H9 (cell line): ENCODE measurements around the gene NPR1. TPM values are rescaled to one million over a fixed set of nuclear protein-coding genes. Genes with fewer than 3 reads are reported as not detected.

Experiments used
- DNase-seq: peaks from one replicate; pipeline ENCODE4 v3.0.0-alpha.2; 2017
- H2AFZ ChIP-seq: one replicate; pipeline ENCODE4 v1.6.1; 2013; ENCODE audit warnings: mild to moderate bottlenecking, low read length, control low read depth, moderate library complexity
- H2AK5ac ChIP-seq: 2 replicates; pipeline ENCODE4 v1.6.1; 2013; ENCODE audit warnings: low read length, control low read depth, mixed read lengths; ENCODE audit not compliant: insufficient read length
- H2BK120ac ChIP-seq: one replicate; pipeline ENCODE4 v1.6.1; 2013; ENCODE audit warnings: low read depth, mild to moderate bottlenecking, low read length, control low read depth, inconsistent platforms; ENCODE audit not compliant: poor library complexity, severe bottlenecking
- H2BK12ac ChIP-seq: 2 replicates; pipeline ENCODE4 v1.6.1; 2013; ENCODE audit warnings: low read length, control low read depth, mixed read lengths, low read depth; ENCODE audit not compliant: insufficient read length
- H2BK15ac ChIP-seq: 2 replicates; pipeline ENCODE4 v1.6.1; 2013; ENCODE audit warnings: low read depth, low read length, control low read depth
- H2BK20ac ChIP-seq: one replicate; pipeline ENCODE4 v1.6.1; 2013; ENCODE audit warnings: low read depth, mild to moderate bottlenecking, low read length, control low read depth, inconsistent platforms; ENCODE audit not compliant: poor library complexity, severe bottlenecking
- H2BK5ac ChIP-seq: 2 replicates; pipeline ENCODE4 v1.6.1; 2013; ENCODE audit warnings: low read length, control low read depth, mixed read lengths; ENCODE audit not compliant: insufficient read length
- H3K14ac ChIP-seq: 2 replicates; pipeline ENCODE4 v1.6.1; 2013; ENCODE audit warnings: low read length, control low read depth; ENCODE audit not compliant: insufficient read depth
- H3K18ac ChIP-seq: 2 replicates; pipeline ENCODE4 v1.6.1; 2013; ENCODE audit warnings: low read depth, mild to moderate bottlenecking, mixed read lengths, low read length, control low read depth; ENCODE audit not compliant: insufficient read length
- H3K23ac ChIP-seq: 2 replicates; pipeline ENCODE4 v1.6.1; 2013; ENCODE audit warnings: low read length, control low read depth, mixed read lengths, low read depth; ENCODE audit not compliant: insufficient read length
- H3K23me2 ChIP-seq: 2 replicates; pipeline ENCODE4 v1.6.1; 2013; ENCODE audit warnings: low read depth, mild to moderate bottlenecking, mixed read lengths, low read length, control low read depth; ENCODE audit not compliant: insufficient read length, poor library complexity, severe bottlenecking
- H3K27ac ChIP-seq: 2 replicates; pipeline ENCODE4 v1.5.1; 2013; ENCODE audit warnings: low read length, control low read depth, mixed read lengths, low read depth; ENCODE audit not compliant: insufficient read length
- H3K27me3 ChIP-seq: 2 replicates; pipeline ENCODE4 v1.6.1; 2013; ENCODE audit warnings: low read length, control low read depth, inconsistent platforms; ENCODE audit not compliant: insufficient read depth
- H3K4ac ChIP-seq: 2 replicates; pipeline ENCODE4 v1.6.1; 2013; ENCODE audit warnings: low read depth, mild to moderate bottlenecking, control low read depth, inconsistent platforms, low read length, moderate library complexity
- H3K4me1 ChIP-seq: 2 replicates; pipeline ENCODE4 v1.6.1; 2013; ENCODE audit warnings: low read length, control low read depth, inconsistent platforms; ENCODE audit not compliant: insufficient read depth
- H3K4me2 ChIP-seq: 2 replicates; pipeline ENCODE4 v1.6.1; 2013; ENCODE audit warnings: low read length, control low read depth, mixed read lengths; ENCODE audit not compliant: insufficient read length, insufficient read depth
- H3K56ac ChIP-seq: 2 replicates; pipeline ENCODE4 v1.6.1; 2013; ENCODE audit warnings: low read depth, mild to moderate bottlenecking, mixed read lengths, low read length, control low read depth; ENCODE audit not compliant: insufficient read length
- H3K79me1 ChIP-seq: 2 replicates; pipeline ENCODE4 v1.6.1; 2013; ENCODE audit warnings: low read depth, mild to moderate bottlenecking, moderate library complexity, low read length, control low read depth, inconsistent platforms; ENCODE audit not compliant: insufficient read depth, poor library complexity, severe bottlenecking
- H3K79me2 ChIP-seq: 2 replicates; pipeline ENCODE4 v1.6.1; 2013; ENCODE audit warnings: low read length, control low read depth, inconsistent platforms; ENCODE audit not compliant: insufficient read depth
- H3K9ac ChIP-seq: 2 replicates; pipeline ENCODE4 v1.6.1; 2013; ENCODE audit warnings: low read length, control low read depth, mixed read lengths; ENCODE audit not compliant: insufficient read length; ENCODE audit errors: extremely low read depth
- H3K9me3 ChIP-seq: one replicate; pipeline ENCODE4 v1.6.1; 2013; ENCODE audit warnings: low read depth, low read length, inconsistent platforms; ENCODE audit not compliant: control insufficient read depth
- H3T11ph ChIP-seq: one replicate; pipeline ENCODE4 v1.6.1; 2013; ENCODE audit warnings: mild to moderate bottlenecking, low read length, control low read depth, inconsistent platforms
- H4K20me1 ChIP-seq: one replicate; pipeline ENCODE4 v1.6.1; 2013; ENCODE audit not compliant: control insufficient read depth, insufficient read length, insufficient read depth
- H4K5ac ChIP-seq: 2 replicates; pipeline ENCODE4 v1.6.1; 2013; ENCODE audit warnings: low read depth, mild to moderate bottlenecking, mixed read lengths, low read length, control low read depth; ENCODE audit not compliant: insufficient read length
- H4K8ac ChIP-seq: replicated peaks from 2 replicates; pipeline ENCODE4 v1.6.1; 2013; ENCODE audit warnings: low read length, control low read depth, mixed read lengths, low read depth; ENCODE audit not compliant: insufficient read length
- H4K91ac ChIP-seq: 2 replicates; pipeline ENCODE4 v1.6.1; 2013; ENCODE audit warnings: low read depth, mild to moderate bottlenecking, moderate library complexity, mixed read lengths, low read length, control low read depth; ENCODE audit not compliant: insufficient read length
- H3K27ac Mint-ChIP-seq, 3 experiments: 2 replicates in 2 of 3; 3 replicates in 1 of 3; pipeline ENCODE4 v1.8.0; 2020 to 2021; ENCODE audit warnings: mixed read lengths in 3 of 3, mild to moderate bottlenecking in 1 of 3, moderate library complexity in 1 of 3
- H3K27me3 Mint-ChIP-seq: 2 replicates; pipeline ENCODE4 v1.8.0; 2021; ENCODE audit warnings: low read depth, mild to moderate bottlenecking, moderate library complexity, mixed read lengths
- H3K36me3 Mint-ChIP-seq, 3 experiments: 2 replicates in 2 of 3; 3 replicates in 1 of 3; pipeline ENCODE4 v1.8.0; 2020 to 2021; ENCODE audit warnings: low read depth in 3 of 3, mixed read lengths in 3 of 3; ENCODE audit not compliant: insufficient read depth in 1 of 3
- H3K4me1 Mint-ChIP-seq, 2 experiments: 2 replicates each; pipeline ENCODE4 v1.8.0; 2020; ENCODE audit warnings: mixed read lengths in 2 of 2
- H3K4me3 Mint-ChIP-seq, 2 experiments: 2 replicates in 1 of 2; 3 replicates in 1 of 2; pipeline ENCODE4 v1.8.0; 2020 to 2021; ENCODE audit warnings: mild to moderate bottlenecking in 2 of 2, mixed read lengths in 2 of 2, moderate library complexity in 1 of 2
- H3K9me3 Mint-ChIP-seq, 2 experiments: 2 replicates in 1 of 2; 3 replicates in 1 of 2; pipeline ENCODE4 v1.8.0; 2020; ENCODE audit warnings: mild to moderate bottlenecking in 2 of 2, mixed read lengths in 2 of 2, moderate library complexity in 1 of 2
- WGBS: extraction: QIAGEN DNeasy Blood & Tissue Kit; methylation state at CpG from one replicate; pipeline ENCODE4 v1.1.7; 2013; ENCODE audit warnings: missing lambda C conversion rate, low lambda C conversion rate, mixed read lengths; ENCODE audit not compliant: insufficient read length; ENCODE audit errors: extremely low coverage; 5-methylcytosine and 5-hydroxymethylcytosine counted together
- total RNA-seq: library from RNA; stranded (reverse); gene quantifications from 2 replicates; pipeline ENCODE4 v1.2.1, GENCODE V29; 2021
- TF ChIP-seq, protein P1 (sequence below): fragments of 200-600 bp; sonication (generic); conservative IDR thresholded peaks from 3 replicates; pipeline ENCODE4 v1.8.0; 2021; ENCODE audit warnings: antibody characterized with exemption, mild to moderate bottlenecking

NPR1 gene
- total RNA-seq, 1 experiment from 2014 or later: 8.6 TPM

DNA sequence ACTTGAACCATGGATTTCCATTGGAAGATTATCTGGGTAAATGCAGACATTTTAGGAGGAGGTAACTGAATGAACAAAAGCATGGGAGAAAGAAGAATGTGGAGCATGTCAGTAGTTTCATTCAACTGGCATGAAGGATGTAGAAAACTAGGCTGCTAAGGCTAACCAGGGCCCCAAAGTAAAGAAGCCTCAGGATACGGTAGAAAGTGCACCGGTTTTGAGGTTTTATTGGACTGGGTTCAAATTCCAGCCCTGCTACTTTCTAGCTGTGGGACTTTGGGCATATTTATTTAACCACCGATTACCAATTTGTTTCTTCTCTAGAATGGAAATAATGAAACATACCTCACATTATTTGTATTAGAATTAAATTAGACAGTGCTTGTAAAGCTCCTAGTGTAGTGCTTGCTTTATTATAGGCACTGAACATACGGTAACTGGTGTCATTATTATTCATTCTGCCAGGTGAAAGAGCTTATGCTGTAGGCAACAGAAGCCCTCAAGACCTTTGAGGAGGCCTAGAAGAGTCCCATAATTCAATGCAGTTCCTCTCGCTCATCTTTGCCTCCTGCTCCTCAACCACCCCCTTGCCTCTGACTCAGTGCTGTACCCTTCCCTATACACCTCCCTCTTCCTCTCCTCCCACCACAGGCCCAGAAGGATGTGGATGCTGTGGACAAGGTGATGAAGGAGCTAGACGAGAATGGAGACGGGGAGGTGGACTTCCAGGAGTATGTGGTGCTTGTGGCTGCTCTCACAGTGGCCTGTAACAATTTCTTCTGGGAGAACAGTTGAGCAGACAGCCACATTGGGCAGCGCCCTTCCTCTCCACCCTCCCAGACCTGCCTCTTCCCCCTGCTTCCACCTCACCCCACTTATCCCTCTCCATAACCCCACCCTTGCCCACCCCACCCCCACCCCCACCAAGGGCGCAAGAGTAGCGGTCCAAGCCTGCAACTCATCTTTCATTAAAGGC is 47.2 kb upstream of the NPR1 start:
- no peak overlapping the region for H3K18ac ChIP-seq
- H4K8ac ChIP-seq: no peak overlapping the region
- H2BK12ac ChIP-seq: no peak overlapping the region
- no peak overlapping the region for H3K4ac ChIP-seq
- no peaks in the 10 kb centered on the region for H3K9me3 ChIP-seq
- Mint-ChIP-seq H3K36me3 (peaks cover 7 to 23% (median 17%) of the 10 kb centered on the region in 3 experiments), H3K9me3 (peaks cover 0 to 3% of the 10 kb centered on the region in 2 experiments; a peak in 2 of 5 replicates), H3K4me1 (peaks cover 40 to 45% of the 10 kb centered on the region in 2 experiments), H3K4me3 (no peak overlapping the region), H3K27ac (no peak overlapping the region), H3K27me3 (0 out of 2 replicates have a peak, but pooled peaks cover under 1% of the 10 kb centered on the region)
- no peak overlapping the region for H3K14ac ChIP-seq
- H3K27me3 ChIP-seq: no peaks in the 10 kb centered on the region
- no peak overlapping the region for H2BK120ac ChIP-seq
- peaks cover 4% of the 10 kb centered on the region; the same call in 1 of the 2 replicates for H3K79me2 ChIP-seq
- TF ChIP-seq, protein P1, sequence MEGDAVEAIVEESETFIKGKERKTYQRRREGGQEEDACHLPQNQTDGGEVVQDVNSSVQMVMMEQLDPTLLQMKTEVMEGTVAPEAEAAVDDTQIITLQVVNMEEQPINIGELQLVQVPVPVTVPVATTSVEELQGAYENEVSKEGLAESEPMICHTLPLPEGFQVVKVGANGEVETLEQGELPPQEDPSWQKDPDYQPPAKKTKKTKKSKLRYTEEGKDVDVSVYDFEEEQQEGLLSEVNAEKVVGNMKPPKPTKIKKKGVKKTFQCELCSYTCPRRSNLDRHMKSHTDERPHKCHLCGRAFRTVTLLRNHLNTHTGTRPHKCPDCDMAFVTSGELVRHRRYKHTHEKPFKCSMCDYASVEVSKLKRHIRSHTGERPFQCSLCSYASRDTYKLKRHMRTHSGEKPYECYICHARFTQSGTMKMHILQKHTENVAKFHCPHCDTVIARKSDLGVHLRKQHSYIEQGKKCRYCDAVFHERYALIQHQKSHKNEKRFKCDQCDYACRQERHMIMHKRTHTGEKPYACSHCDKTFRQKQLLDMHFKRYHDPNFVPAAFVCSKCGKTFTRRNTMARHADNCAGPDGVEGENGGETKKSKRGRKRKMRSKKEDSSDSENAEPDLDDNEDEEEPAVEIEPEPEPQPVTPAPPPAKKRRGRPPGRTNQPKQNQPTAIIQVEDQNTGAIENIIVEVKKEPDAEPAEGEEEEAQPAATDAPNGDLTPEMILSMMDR: no peak
- H2BK15ac ChIP-seq: no peak overlapping the region
- H4K20me1 ChIP-seq: no peaks in the 10 kb centered on the region
- H3K56ac ChIP-seq: no peak overlapping the region
- H3K79me1 ChIP-seq: no peaks in the 10 kb centered on the region
- no peak overlapping the region for H2AK5ac ChIP-seq
- no peak overlapping the region for H2AFZ ChIP-seq
- H4K91ac ChIP-seq: no peak overlapping the region
- H3T11ph ChIP-seq: no peak overlapping the region
- no peak overlapping the region for H3K9ac ChIP-seq
- no peak overlapping the region for H4K5ac ChIP-seq
- peaks cover 19% of the 10 kb centered on the region for H3K23me2 ChIP-seq
- no peaks in the 10 kb centered on the region for H3K4me1 ChIP-seq
- H3K4me2 ChIP-seq: no peak overlapping the region
- no peak for DNase-seq
- H2BK5ac ChIP-seq: no peak overlapping the region
- H3K23ac ChIP-seq: no peak overlapping the region
- no peak overlapping the region for H2BK20ac ChIP-seq
- H3K27ac ChIP-seq: no peak overlapping the region
- WGBS: no CpG with 5 or more reads among the region's 10 CpGs
